HCT116 (cell line): ENCODE results near the gene UBAC2. TPM values are rescaled to one million over a fixed set of nuclear protein-coding genes. Genes with fewer than 3 reads are reported as not detected.
"Not testable (repeated sequence)": the region's sequence is repeated elsewhere in the genome, so short reads cannot be mapped to it uniquely, and the experiment has no call there.

Experiments
- ATAC-seq: fragments of 200-7000 bp; cut with Tn5 transposase; 2 replicates; pipeline ENCODE4 v1.9.1; 2020; ENCODE audit warnings: mild to moderate bottlenecking, moderate library complexity
- BruUV-seq: library from RNA; stranded (reverse); fragments of 400-500 nt; replicated peaks from 2 replicates; lab custom pipeline; 2021; lab: Mats Ljungman, UMichigan
- CTCF ChIA-PET: fragments of 300-600 bp; sonication (Branson Sonifier 250); formaldehyde crosslinking; loops from one replicate; lab custom pipeline; 2021; ENCODE audit warnings: antibody characterized with exemption; lab: Charles Lee
- POLR2A ChIA-PET: fragments of 300-600, 350-600 bp; sonication (Branson Sonifier 250); formaldehyde crosslinking; loops from one replicate; lab custom pipeline; 2021; ENCODE audit warnings: antibody characterized with exemption; lab: Charles Lee
- RAD21 ChIA-PET, 2 experiments: fragments of 300-600 bp; sonication (Branson Sonifier 250); formaldehyde crosslinking; loops; one replicate each; lab custom pipeline; 2023; ENCODE audit warnings: low total read pairs in 2 of 2; ENCODE audit not compliant: uncharacterized antibody in 2 of 2, unreplicated experiment in 2 of 2, low non-redundant PET in 1 of 2; lab: Charles Lee
- DNase-seq: peaks from one replicate; pipeline ENCODE4 v3.0.0-alpha.2; 2010; ENCODE audit warnings: low read depth, low spot score
- H2AFZ ChIP-seq: fragments of 200-600 bp; shearing (Covaris generic), sonication (generic); 2 replicates; pipeline ENCODE4 v1.6.1; 2017; ENCODE audit warnings: low read depth, mixed run types, mixed read lengths, antibody characterized with exemption, low read length; ENCODE audit not compliant: poor library complexity, severe bottlenecking
- H3K27ac ChIP-seq: 2 replicates; pipeline ENCODE4 v1.5.1; 2012; ENCODE audit warnings: low read depth, low read length
- H3K27me3 ChIP-seq: fragments of 200-600 bp; sonication (generic); 2 replicates; pipeline ENCODE4 v1.6.1; 2016; ENCODE audit warnings: mixed run types, low read length, mixed read lengths; ENCODE audit not compliant: insufficient read depth
- H3K36me3 ChIP-seq, 2 experiments: fragments of 200-500 bp in 1 of 2; fragments of 200-600 bp in 1 of 2; sonication (Bioruptor generic) in 1 of 2; sonication (generic) in 1 of 2; 2 replicates each; pipeline versions ENCODE4 v1.5.1 to v1.6.1; 2014 to 2016; ENCODE audit warnings: low read length in 2 of 2, inconsistent platforms in 1 of 2, mixed read lengths in 1 of 2, mixed run types in 1 of 2; ENCODE audit not compliant: insufficient read depth in 2 of 2, control insufficient read depth in 1 of 2
- H3K4me1 ChIP-seq, 2 experiments: fragments of 200-600 bp in 1 of 2; sonication (generic) in 1 of 2; 2 replicates each; pipeline versions ENCODE4 v1.5.1 to v1.6.1; 2012 to 2017; ENCODE audit warnings: low read length in 2 of 2, inconsistent platforms in 1 of 2, mild to moderate bottlenecking in 1 of 2, mixed read lengths in 1 of 2, mixed run types in 1 of 2, moderate library complexity in 1 of 2; ENCODE audit not compliant: insufficient read depth in 2 of 2, control insufficient read depth in 1 of 2
- H3K4me2 ChIP-seq: fragments of 200-600 bp; sonication (generic); 2 replicates; pipeline ENCODE4 v1.6.1; 2017; ENCODE audit warnings: mixed run types, low read length, mixed read lengths
- H3K4me3 ChIP-seq, 2 experiments: fragments of 200-600 bp in 1 of 2; sonication (generic) in 1 of 2; replicated peaks in 1 of 2; 2 replicates each; pipeline ENCODE4 v1.5.1; 2011 to 2016; ENCODE audit warnings: low read length in 2 of 2, control low read depth in 1 of 2, low read depth in 1 of 2, mild to moderate bottlenecking in 1 of 2, mixed read lengths in 1 of 2, mixed run types in 1 of 2
- H3K79me2 ChIP-seq: fragments of 200-600 bp; sonication (generic); 2 replicates; pipeline ENCODE4 v1.6.1; 2017; ENCODE audit warnings: mild to moderate bottlenecking, mixed run types, low read length, moderate library complexity, mixed read lengths; ENCODE audit not compliant: insufficient read depth
- H3K9ac ChIP-seq: fragments of 200-600 bp; sonication (generic); 2 replicates; pipeline ENCODE4 v1.6.1; 2016; ENCODE audit warnings: low read length, mixed read lengths
- H3K9me2 ChIP-seq: fragments of 200-600 bp; sonication (generic), shearing (Covaris generic); 2 replicates; pipeline ENCODE4 v1.6.1; 2017; ENCODE audit warnings: mixed run types, mild to moderate bottlenecking, moderate library complexity; ENCODE audit not compliant: insufficient read depth
- H3K9me3 ChIP-seq, 2 experiments: fragments of 200-500 bp in 1 of 2; fragments of 200-600 bp in 1 of 2; sonication (Bioruptor generic) in 1 of 2; sonication (generic) in 1 of 2; 2 replicates each; pipeline ENCODE4 v1.6.1; 2014 to 2017; ENCODE audit warnings: low read length in 2 of 2, mixed read lengths in 2 of 2, inconsistent platforms in 1 of 2, low read depth in 1 of 2, mild to moderate bottlenecking in 1 of 2, mixed run types in 1 of 2, moderate library complexity in 1 of 2; ENCODE audit not compliant: control insufficient read depth in 1 of 2, insufficient read depth in 1 of 2
- H4K20me1 ChIP-seq: fragments of 200-600 bp; sonication (generic), shearing (Covaris generic); 2 replicates; pipeline ENCODE4 v1.6.1; 2017; ENCODE audit warnings: mixed run types, mild to moderate bottlenecking, moderate library complexity; ENCODE audit not compliant: insufficient read depth
- CBX3 ChIP-seq: IDR thresholded peaks from 2 replicates; pipeline ENCODE4 v1.6.1; 2012; ENCODE audit warnings: low read depth
- EZH2 ChIP-seq: fragments of 200-600 bp; sonication (generic); IDR thresholded peaks from 2 replicates; pipeline ENCODE4 v1.6.1; 2017; ENCODE audit warnings: antibody characterized with exemption, mixed run types
- POLR2AphosphoS5 ChIP-seq: IDR thresholded peaks from 2 replicates; pipeline ENCODE4 v1.6.1; 2011; ENCODE audit warnings: mild to moderate bottlenecking, low read depth, low read length, moderate library complexity
- ZFX ChIP-seq: fragments of 450-650 bp; IDR thresholded peaks from 2 replicates; pipeline ENCODE4 v1.6.1; 2017
- intact Hi-C: fragments of 100-400 bp; cut with micrococcal nuclease; formaldehyde crosslinking; loops from 2 replicates; pipeline ENCODE4 v1.10.0; 2022
- total RNA-seq: library from RNA; stranded (reverse); gene quantifications from one replicate; pipeline ENCODE4 v1.2.1, GENCODE V29; 2021; ENCODE audit not compliant: unreplicated experiment
- TF ChIP-seq, protein P1 (sequence below), 3 experiments: fragments of 200-600 bp in 1 of 3; sonication (generic) in 1 of 3; IDR thresholded peaks in 2 of 3; conservative IDR thresholded peaks in 1 of 3; 2 replicates each; pipeline ENCODE4 v1.5.1; 2012 to 2017; ENCODE audit warnings: low read depth in 2 of 3, low read length in 2 of 3, antibody characterized with exemption in 1 of 3, borderline replicate concordance in 1 of 3, control low read depth in 1 of 3, mild to moderate bottlenecking in 1 of 3, mixed read lengths in 1 of 3, mixed run types in 1 of 3, moderate library complexity in 1 of 3; ENCODE audit not compliant: insufficient read depth in 1 of 3

Gene UBAC2
- total RNA-seq, 1 experiment from 2014 or later = 67.4 TPM

DNA sequence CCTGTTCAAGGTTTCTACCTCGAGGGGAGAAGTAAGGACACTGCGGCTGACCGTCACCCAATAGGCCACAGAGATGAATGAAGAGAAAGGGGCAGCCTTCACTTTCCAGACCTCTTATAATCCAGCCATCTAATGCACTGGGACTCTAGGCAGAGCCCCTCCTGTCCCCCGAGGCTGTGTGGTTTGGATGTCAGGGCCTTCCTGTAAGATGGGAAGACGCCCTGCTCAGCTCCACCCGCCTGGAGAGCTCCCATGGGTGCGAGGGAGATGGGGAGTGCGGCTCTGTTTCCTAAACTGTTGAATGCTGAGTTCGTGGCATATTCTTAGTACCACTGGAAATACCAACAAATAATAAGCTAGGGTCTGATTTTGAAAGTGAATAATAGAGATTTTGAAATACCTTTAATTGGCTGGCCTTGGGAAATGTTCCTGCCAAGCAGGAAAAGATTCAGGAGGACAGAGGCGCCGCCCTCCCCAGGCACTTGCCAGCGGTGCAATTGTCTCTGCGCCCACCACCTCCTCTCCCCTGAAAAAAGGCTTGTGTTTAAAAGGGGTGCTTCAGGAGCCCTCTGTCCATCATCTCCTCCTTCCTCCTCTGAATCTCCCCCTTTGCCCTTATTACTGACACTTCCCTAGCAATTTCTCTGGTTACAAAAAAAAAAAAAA is 191.9 kb downstream of the UBAC2 start (continued):
- TF ChIP-seq, protein P1, sequence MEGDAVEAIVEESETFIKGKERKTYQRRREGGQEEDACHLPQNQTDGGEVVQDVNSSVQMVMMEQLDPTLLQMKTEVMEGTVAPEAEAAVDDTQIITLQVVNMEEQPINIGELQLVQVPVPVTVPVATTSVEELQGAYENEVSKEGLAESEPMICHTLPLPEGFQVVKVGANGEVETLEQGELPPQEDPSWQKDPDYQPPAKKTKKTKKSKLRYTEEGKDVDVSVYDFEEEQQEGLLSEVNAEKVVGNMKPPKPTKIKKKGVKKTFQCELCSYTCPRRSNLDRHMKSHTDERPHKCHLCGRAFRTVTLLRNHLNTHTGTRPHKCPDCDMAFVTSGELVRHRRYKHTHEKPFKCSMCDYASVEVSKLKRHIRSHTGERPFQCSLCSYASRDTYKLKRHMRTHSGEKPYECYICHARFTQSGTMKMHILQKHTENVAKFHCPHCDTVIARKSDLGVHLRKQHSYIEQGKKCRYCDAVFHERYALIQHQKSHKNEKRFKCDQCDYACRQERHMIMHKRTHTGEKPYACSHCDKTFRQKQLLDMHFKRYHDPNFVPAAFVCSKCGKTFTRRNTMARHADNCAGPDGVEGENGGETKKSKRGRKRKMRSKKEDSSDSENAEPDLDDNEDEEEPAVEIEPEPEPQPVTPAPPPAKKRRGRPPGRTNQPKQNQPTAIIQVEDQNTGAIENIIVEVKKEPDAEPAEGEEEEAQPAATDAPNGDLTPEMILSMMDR (IDR thresholded peaks at IDR 0.05 in 2 of 3, conservative IDR thresholded peaks at IDR 0.05 in 1 of 3; ENCODE audit: borderline replicate concordance in 1 of 3, insufficient read depth in 1 of 3, low read depth in 2 of 3, low read length in 2 of 3) = no peak
- no peak for TF ChIP-seq EZH2
- TF ChIP-seq ZFX = no peak
- no peak for TF ChIP-seq CBX3
- TF ChIP-seq POLR2AphosphoS5 = no peak

DNA sequence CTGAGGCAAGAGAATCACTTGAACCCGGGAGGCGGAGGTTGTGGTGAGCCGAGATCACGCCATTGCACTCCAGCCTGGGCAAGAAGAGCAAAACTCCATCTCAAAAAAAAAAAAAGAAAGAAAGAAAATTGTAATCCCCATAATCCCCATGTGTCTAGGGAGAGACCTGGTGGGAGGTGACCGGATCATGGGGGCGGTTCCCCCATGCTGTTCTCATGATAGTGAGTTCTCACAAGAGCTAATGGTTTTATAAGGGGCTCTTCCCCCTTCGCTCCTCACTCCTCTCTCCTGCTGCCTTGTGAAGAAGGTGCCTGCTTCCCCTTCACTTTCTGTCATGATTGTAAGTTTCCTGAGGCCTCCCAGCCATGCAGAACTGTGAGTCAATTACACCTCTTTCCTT is 192.7 kb downstream of the UBAC2 start:
- H3K27me3 ChIP-seq, ATAC-seq, H3K4me2 ChIP-seq, H2AFZ ChIP-seq, H3K4me1 ChIP-seq, BruUV-seq, H3K9me3 ChIP-seq, H3K27ac ChIP-seq, H3K36me3 ChIP-seq, H3K79me2 ChIP-seq, RAD21 ChIA-PET, DNase-seq, H4K20me1 ChIP-seq, H3K4me3 ChIP-seq, H3K9me2 ChIP-seq, H3K9ac ChIP-seq, POLR2A ChIA-PET, intact Hi-C loops, CTCF ChIA-PET: not testable (repeated sequence)
